Endothelial cell of umbilical vein (primary cell): Measurements from ENCODE around the gene KIRREL1. TPM values are rescaled to one million over a fixed set of nuclear protein-coding genes. Genes with fewer than 3 reads are reported as not detected.

Experiments used
- BruUV-seq: library from RNA; stranded (reverse); fragments of 400-500 nt; replicated peaks from 2 replicates; lab custom pipeline; 2021; lab: Mats Ljungman, UMichigan
- CTCF ChIA-PET: fragments of 300-600, 350-600 bp; sonication (Branson Sonifier 250); formaldehyde crosslinking; loops from one replicate; lab custom pipeline; 2021; ENCODE audit warnings: antibody characterized with exemption, inconsistent platforms; lab: Charles Lee
- POLR2A ChIA-PET: fragments of 300-600, 350-600 bp; sonication (Branson Sonifier 250); formaldehyde crosslinking; loops from one replicate; lab custom pipeline; 2021; ENCODE audit warnings: antibody characterized with exemption, inconsistent platforms; lab: Charles Lee
- DNase-seq: peaks from one replicate; pipeline ENCODE4 v3.0.0-alpha.2; 2011; ENCODE audit warnings: low read depth, low spot score
- FAIRE-seq: peaks from 2 replicates; lab custom pipeline; 2011; peaks lifted over from hg19 to GRCh38; lab: Jason Lieb, UNC
- H2AFZ ChIP-seq: 2 replicates; pipeline ENCODE4 v1.6.0; 2012; ENCODE audit warnings: low read depth, low read length, control low read depth, inconsistent platforms
- H3K27ac ChIP-seq: 2 replicates; pipeline ENCODE4 v1.5.1; 2011; ENCODE audit warnings: low read depth, mild to moderate bottlenecking, control low read depth, low read length, moderate library complexity; ENCODE audit not compliant: insufficient read depth
- H3K27me3 ChIP-seq, 2 experiments: 2 replicates each; pipeline versions ENCODE4 v1.6.0 to v1.6.1; 2011; ENCODE audit warnings: low read length in 2 of 2, mixed read lengths in 1 of 2; ENCODE audit not compliant: control insufficient read depth in 2 of 2, insufficient read depth in 2 of 2
- H3K36me3 ChIP-seq, 2 experiments: 2 replicates in 1 of 2; 3 replicates in 1 of 2; pipeline ENCODE4 v1.5.1; 2011; ENCODE audit warnings: low read length in 2 of 2, mild to moderate bottlenecking in 1 of 2, moderate library complexity in 1 of 2; ENCODE audit not compliant: control insufficient read depth in 2 of 2, insufficient read depth in 2 of 2; ENCODE audit errors: extremely low read depth in 1 of 2
- H3K4me1 ChIP-seq: 3 replicates; pipeline ENCODE4 v1.5.1; 2011; ENCODE audit warnings: mild to moderate bottlenecking, low read length; ENCODE audit not compliant: control insufficient read depth, insufficient read depth; ENCODE audit errors: extremely low read depth
- H3K4me2 ChIP-seq: 2 replicates; pipeline ENCODE4 v1.6.1; 2011; ENCODE audit warnings: low read length, control low read depth, mixed read lengths; ENCODE audit not compliant: insufficient read depth
- H3K4me3 ChIP-seq, 3 experiments: fragments of 200-600 bp in 1 of 3; sonication (generic), shearing (Covaris generic) in 1 of 3; replicated peaks in 1 of 3; 2 replicates each; pipeline ENCODE4 v1.5.1; 2011 to 2016; ENCODE audit warnings: control low read depth in 3 of 3, low read length in 3 of 3, mild to moderate bottlenecking in 2 of 3, inconsistent platforms in 1 of 3, low read depth in 1 of 3, moderate library complexity in 1 of 3; ENCODE audit not compliant: insufficient read depth in 1 of 3
- H3K79me2 ChIP-seq: 2 replicates; pipeline ENCODE4 v1.6.0; 2012; ENCODE audit warnings: low read length, inconsistent platforms; ENCODE audit not compliant: control insufficient read depth, insufficient read depth
- H3K9ac ChIP-seq: replicated peaks from 2 replicates; pipeline ENCODE3; 2011; ENCODE audit warnings: low read length, control low read depth; ENCODE audit not compliant: insufficient read depth; ENCODE audit errors: extremely low read depth
- H3K9me1 ChIP-seq: replicated peaks from 3 replicates; pipeline ENCODE4 v1.6.0; 2011; ENCODE audit warnings: mild to moderate bottlenecking, low read length; ENCODE audit not compliant: control insufficient read depth, insufficient read depth; ENCODE audit errors: extremely low read depth
- H3K9me3 ChIP-seq: replicated peaks from 2 replicates; pipeline ENCODE4 v1.5.1; 2012; ENCODE audit warnings: low read length, inconsistent platforms; ENCODE audit not compliant: control insufficient read depth, insufficient read depth
- H4K20me1 ChIP-seq: replicated peaks from 2 replicates; pipeline ENCODE3; 2011; ENCODE audit warnings: mild to moderate bottlenecking, low read length; ENCODE audit not compliant: control insufficient read depth, insufficient read depth; ENCODE audit errors: extremely low read depth
- EZH2 ChIP-seq: IDR thresholded peaks from 2 replicates; pipeline ENCODE4 v1.6.1; 2012; ENCODE audit warnings: borderline replicate concordance, low read depth, mild to moderate bottlenecking, moderate library complexity, low read length, inconsistent platforms; ENCODE audit not compliant: severe bottlenecking
- FOS ChIP-seq: IDR thresholded peaks from 2 replicates; pipeline ENCODE4 v1.6.1; 2011; ENCODE audit warnings: mild to moderate bottlenecking, low read length, moderate library complexity, borderline replicate concordance; ENCODE audit not compliant: insufficient read depth
- GATA2 ChIP-seq: IDR thresholded peaks from 2 replicates; pipeline ENCODE4 v1.7.0; 2011; ENCODE audit warnings: low read depth, mild to moderate bottlenecking, moderate library complexity, mixed read lengths, low read length; ENCODE audit not compliant: insufficient read length, insufficient read depth
- JUN ChIP-seq: IDR thresholded peaks from 2 replicates; pipeline ENCODE4 v1.6.1; 2011; ENCODE audit warnings: borderline replicate concordance, low read depth; ENCODE audit not compliant: insufficient read length, insufficient read depth
- MYC ChIP-seq: IDR thresholded peaks from one replicate; pipeline ENCODE4 v1.6.1; 2011; ENCODE audit warnings: mild to moderate bottlenecking, low read depth, low read length
- POLR2A ChIP-seq: IDR thresholded peaks from 2 replicates; pipeline ENCODE4 v1.6.1; 2012; ENCODE audit warnings: low read depth, mild to moderate bottlenecking, control low read depth, low read length
- POLR2AphosphoS5 ChIP-seq: IDR thresholded peaks from 2 replicates; pipeline ENCODE4 v1.6.1; 2012; ENCODE audit warnings: low read depth, mild to moderate bottlenecking, control low read depth, low read length, moderate library complexity; ENCODE audit not compliant: insufficient read depth
- dilution Hi-C: fragments of 300-500 bp; cut with MboI; formaldehyde crosslinking; loops from one replicate; pipeline ENCODE4 v1.15.0; 2019; ENCODE audit warnings: low sequenced_read_pairs; ENCODE audit not compliant: extremely low pct_ligation_motif_present
- intact Hi-C: fragments of 100-400 bp; cut with micrococcal nuclease; formaldehyde crosslinking; loops from one replicate; pipeline ENCODE4 v1.10.0; 2022
- polyA plus RNA-seq, 4 experiments: library from polyadenylated mRNA; depleted of rRNA in 3 of 4; stranded (reverse) in 3 of 4; unstranded in 1 of 4; fragments of >200 nt; gene quantifications; 2 replicates each; pipeline versions ENCODE4 v1.2.1 to v1.2.3, GENCODE V29; 2011 to 2012; ENCODE audit warnings: missing spikeins in 1 of 4
- total RNA-seq: library from RNA; stranded (reverse); gene quantifications from 2 replicates; pipeline ENCODE4 v1.2.3, GENCODE V29; 2021
- TF ChIP-seq, protein P1 (sequence below), 2 donors: IDR thresholded peaks; 1 replicate in 1 of 2; 2 replicates in 1 of 2; pipeline ENCODE4 v1.5.1; 2011; ENCODE audit warnings: low read length in 2 of 2, mild to moderate bottlenecking in 2 of 2, moderate library complexity in 2 of 2, control low read depth in 1 of 2, inconsistent platforms in 1 of 2, low read depth in 1 of 2; ENCODE audit not compliant: insufficient read depth in 1 of 2; ENCODE audit errors: extremely low read depth in 1 of 2
- TF ChIP-seq, protein P2 (sequence below): IDR thresholded peaks from 2 replicates; pipeline ENCODE4 v1.6.1; 2011; ENCODE audit not compliant: insufficient read depth, insufficient read length

KIRREL1 gene
- total and polyA plus RNA-seq, 2 donors (not counting 3 experiments of a cell fraction or from before 2014, with no cell fraction given): 35.6 to 57.6 TPM

DNA sequence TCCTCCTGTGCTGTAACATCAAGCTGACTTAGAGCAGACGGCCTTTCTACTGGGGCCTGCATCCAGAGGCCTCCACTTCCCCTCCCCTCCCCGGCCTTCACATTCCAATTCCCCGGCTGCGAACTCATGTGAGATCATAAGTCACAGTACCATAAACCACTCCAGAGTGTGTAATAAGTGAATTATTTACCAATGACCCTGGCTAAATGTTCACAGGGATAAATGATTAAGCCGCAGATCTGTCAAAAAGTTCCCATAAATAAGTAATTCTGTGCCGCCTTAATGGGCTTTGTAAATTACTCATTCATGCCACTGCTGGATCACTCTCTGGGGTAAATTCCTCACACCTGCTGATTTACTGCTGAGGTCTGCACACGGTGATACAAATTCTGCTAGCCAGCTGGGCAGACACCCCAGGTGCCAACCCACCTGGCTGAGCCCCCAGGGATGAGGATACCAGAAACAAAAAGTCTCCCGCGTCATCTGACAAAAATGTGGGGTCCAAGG lies 27.4 kb upstream of the KIRREL1 start:
- Histone ChIP-seq H3K27me3 (peaks cover 8% of the 10 kb centered on the region in 2 experiments), H3K4me1 (peaks cover 17% of the 10 kb centered on the region), H3K9ac (no peak overlapping the region), H4K20me1 (no peaks in the 10 kb centered on the region), H2AFZ (no peak overlapping the region), H3K4me3 (no peak overlapping the region), H3K27ac (no peak overlapping the region), H3K9me1 (no peaks in the 10 kb centered on the region), H3K36me3 (no peaks in the 10 kb centered on the region), H3K79me2 (no peaks in the 10 kb centered on the region), H3K9me3 (no peaks in the 10 kb centered on the region), H3K4me2 (no peak overlapping the region)
- TF ChIP-seq, protein P1, sequence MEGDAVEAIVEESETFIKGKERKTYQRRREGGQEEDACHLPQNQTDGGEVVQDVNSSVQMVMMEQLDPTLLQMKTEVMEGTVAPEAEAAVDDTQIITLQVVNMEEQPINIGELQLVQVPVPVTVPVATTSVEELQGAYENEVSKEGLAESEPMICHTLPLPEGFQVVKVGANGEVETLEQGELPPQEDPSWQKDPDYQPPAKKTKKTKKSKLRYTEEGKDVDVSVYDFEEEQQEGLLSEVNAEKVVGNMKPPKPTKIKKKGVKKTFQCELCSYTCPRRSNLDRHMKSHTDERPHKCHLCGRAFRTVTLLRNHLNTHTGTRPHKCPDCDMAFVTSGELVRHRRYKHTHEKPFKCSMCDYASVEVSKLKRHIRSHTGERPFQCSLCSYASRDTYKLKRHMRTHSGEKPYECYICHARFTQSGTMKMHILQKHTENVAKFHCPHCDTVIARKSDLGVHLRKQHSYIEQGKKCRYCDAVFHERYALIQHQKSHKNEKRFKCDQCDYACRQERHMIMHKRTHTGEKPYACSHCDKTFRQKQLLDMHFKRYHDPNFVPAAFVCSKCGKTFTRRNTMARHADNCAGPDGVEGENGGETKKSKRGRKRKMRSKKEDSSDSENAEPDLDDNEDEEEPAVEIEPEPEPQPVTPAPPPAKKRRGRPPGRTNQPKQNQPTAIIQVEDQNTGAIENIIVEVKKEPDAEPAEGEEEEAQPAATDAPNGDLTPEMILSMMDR (IDR thresholded peaks at IDR 0.05; ENCODE audit: extremely low read depth in 1 of 2, insufficient read depth in 1 of 2, low read depth in 1 of 2, low read length in 2 of 2): no peak
- TF ChIP-seq EZH2 (no peak), POLR2AphosphoS5 (no peak), MYC (no peak), JUN (no peak), FOS (no peak), GATA2 (no peak), POLR2A (no peak)
- TF ChIP-seq, protein P2, sequence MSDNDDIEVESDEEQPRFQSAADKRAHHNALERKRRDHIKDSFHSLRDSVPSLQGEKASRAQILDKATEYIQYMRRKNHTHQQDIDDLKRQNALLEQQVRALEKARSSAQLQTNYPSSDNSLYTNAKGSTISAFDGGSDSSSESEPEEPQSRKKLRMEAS: no peak
- no peak for FAIRE-seq
- dilution Hi-C loops: no loop called here
- intact Hi-C loops: loop anchor here (10.0 kb wide), 1 partner anchor 571 kb away; no protein-coding TSS in a partner anchor
- no TSS peak for BruUV-seq
- CTCF ChIA-PET: interaction anchor here (0.8 to 10.3 kb wide), 4 partner anchors 26 to 561 kb away, joined by 3 to 366 read pairs (median 3); a partner anchor contains a TSS
- POLR2A ChIA-PET: no interaction called here
- DNase-seq: no peak
